GM19099 (cell line): ENCODE results near the gene RHBDF1.

Experiments used
- POLR2A ChIP-seq: IDR thresholded peaks from 3 replicates; pipeline ENCODE4 v1.6.1; 2011; ENCODE audit warnings: low read depth; ENCODE audit not compliant: insufficient read length; ENCODE audit errors: extremely low read depth

RHBDF1 gene

DNA sequence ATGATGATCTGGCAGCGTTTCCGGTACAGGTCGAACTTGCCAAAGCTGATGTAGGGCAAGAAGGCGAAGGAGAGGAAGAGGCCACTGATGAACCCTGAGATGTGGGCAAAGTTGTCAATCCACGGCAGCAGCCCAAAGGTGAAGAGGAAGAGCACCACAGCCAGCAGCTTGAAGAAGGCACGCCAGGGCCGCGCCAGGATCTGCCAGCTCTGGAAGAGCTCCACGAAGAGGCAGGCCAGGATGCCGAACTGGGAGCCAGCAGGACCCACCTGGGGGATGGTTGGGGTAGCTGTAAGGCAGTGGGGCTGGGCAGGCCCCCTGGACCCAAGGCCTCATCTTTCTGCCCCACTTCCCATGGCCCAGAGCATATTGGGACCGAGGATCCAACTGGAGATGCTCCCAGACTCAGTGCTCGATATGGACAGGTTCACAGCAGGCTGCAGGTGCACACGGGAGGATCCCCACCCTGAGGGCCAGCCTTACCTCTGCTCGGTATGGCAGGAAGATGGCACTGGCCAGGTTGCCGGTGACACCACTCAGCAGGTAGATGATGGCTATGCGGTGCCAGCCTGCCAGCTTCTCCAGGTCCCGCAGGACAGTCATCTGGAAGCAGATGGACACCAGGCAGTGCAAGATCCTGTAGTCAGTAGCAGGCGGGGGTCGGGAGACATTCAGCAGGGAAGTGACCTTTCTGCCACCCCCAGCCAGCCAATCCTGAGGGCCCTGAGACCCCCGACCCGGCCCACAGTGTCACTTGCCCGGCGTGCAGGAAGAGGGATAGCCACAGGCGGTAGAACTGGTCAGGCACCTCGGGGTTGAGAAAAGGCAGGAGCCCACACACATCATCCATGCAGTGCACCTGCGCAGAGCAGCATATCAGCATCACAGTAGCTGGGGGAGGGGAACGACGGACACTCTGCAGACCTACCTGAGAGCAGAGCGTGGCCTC lies 13.7 kb downstream of the RHBDF1 start:
- TF ChIP-seq POLR2A = no peak

DNA sequence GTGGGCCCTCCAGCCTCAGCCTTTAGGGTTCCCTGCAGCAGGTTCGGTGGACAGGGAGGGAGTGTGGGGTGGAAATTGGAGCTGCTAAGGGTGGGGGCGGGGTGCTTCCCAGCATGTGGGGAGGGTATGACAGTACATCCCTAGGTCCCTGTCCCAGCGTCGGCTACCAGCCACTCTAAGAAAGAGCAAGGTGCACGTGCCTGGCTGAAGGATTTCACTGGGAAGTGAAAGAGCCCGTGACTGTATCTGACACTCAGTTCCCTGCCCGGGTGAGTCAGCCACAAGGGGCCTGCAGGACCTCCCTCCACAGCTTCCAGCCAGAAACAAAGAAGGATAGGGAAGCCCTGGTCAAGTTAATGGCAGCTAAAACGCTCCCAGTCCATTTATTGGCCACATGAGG lies 14.7 kb downstream of the RHBDF1 start:
- TF ChIP-seq POLR2A = no peak

DNA sequence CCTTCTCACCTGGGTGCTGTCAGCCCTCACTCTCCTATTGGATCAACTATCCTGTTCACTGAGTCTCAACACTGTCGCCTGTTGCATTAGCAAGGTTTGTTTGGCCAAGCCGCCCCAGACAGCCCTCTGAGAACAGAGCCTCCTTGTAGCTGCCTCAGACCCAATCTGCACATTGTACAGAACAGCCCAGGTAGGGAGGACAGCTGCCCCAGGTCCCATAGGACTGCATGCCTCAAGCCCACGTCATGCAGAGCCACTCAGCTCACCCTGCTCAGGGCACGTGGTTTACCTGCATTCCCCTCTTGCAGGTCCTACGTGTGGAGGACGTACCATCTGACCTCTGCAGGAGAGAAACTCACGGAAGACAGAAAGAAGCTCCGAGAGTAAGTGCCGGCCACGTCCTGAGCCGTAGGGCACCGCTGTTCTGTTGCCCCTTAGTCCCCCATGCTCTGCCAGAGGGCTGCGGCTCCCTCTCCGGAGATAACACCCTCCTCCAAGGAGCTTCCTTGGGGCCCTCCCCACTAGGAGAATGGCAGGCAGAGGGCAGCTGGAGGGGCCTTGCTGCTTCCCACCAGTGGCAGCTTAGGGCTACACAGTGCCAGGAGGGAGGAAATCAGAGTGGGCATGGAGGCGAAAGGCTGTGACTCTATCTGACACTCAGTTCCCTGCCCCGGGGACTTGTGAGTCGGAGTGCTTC lies 16.1 kb downstream of the RHBDF1 start:
- no peak for TF ChIP-seq POLR2A

DNA sequence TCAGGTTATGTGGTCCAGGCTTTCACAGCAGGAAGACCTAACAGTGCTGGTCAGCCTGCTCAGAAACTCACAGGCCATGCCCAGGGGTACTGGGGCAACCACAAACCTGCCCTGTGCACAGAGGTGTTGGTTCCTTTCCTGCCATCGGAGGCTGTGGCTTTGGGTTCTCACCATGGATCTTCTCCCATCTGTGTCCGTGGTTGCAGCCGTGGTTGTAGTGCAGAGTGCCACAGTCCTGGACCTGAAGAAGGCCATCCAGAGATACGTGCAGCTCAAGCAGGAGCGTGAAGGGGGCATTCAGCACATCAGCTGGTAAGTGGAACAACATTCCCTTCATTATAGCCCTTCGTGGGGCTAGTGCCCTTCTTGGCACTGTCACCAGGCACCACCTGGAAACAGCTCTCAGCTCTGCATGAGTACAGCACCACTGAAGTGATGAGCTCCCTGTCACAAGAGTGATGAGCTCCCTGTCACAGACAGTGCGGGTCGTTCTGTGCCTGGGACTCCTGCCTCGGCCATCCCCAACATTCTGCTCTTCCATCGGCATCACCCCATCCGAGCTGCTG lies 16.8 kb downstream of the RHBDF1 start:
- no peak for TF ChIP-seq POLR2A

DNA sequence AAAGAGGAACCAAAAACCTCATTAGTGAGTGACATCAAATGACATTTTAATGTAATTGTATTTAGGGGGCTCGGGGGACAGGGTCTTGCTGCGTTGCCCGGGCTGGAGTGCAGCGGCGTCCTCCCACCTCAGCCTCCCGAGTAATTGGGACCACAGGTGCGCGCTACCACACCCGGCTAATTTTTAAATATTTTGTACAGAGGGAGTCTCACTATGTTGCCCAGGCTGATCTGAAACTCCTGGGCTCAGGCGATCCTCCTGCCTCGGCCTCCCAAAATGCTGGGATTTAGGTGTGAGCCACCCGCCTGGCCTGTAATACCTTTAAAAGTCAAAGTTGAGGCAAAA lies 18.2 kb downstream of the RHBDF1 start:
- TF ChIP-seq POLR2A = no peak

DNA sequence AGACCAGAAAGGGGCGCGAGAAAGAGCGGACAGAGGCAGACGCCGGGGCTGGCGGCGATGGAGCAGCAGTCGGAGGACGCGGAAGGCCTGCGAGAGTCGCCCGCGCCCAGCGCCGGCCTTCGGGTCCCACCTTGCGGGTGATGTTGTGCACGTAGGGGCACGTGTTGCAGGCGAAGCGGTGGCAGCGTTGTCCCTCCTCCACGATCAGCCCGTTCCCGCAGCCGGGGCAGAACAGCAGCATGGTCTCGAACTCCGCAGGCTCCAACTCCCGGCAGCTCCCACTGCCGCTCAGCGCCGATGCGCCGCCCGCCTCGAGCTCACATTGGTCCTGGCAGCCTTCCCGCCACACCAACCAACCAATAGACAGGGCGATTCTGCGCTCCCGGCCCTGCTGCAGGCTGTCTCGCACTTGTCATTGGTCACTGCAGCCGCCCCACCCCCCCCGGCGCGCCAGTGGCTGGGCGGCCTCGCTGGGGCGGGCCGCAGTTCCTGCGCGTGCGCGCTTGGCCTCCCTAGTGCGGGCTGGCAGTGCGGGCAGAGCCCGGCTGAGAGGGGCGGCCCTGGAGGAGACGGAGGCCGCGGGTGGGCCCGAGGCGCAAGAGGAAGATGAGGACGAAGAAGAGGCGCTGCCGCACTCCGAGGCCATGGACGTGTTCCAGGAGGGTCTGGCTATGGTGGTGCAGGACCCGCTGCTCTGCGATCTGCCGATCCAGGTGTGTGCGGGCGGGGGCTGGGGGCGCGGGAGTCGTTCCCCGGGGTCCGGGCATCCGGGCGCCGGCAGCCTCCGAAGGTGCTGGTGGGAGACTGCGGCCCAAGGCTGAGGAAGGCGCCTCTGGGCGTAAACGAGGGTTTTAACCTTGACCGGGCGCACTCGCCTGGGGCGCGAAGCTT lies 18.8 kb downstream of the RHBDF1 start, which contains the start of the genes POLR3K and SNRNP25:
TSS of gene POLR3K (minus strand) at position 263 of the 891 bp plus-strand sequence. CDS start at position 241, 22 bp downstream.
TSS of gene SNRNP25 (plus strand) at position 483 of the 891 bp plus-strand sequence. CDS start at position 672, 189 bp downstream.
- TF ChIP-seq POLR2A = peak; percentile 89

DNA sequence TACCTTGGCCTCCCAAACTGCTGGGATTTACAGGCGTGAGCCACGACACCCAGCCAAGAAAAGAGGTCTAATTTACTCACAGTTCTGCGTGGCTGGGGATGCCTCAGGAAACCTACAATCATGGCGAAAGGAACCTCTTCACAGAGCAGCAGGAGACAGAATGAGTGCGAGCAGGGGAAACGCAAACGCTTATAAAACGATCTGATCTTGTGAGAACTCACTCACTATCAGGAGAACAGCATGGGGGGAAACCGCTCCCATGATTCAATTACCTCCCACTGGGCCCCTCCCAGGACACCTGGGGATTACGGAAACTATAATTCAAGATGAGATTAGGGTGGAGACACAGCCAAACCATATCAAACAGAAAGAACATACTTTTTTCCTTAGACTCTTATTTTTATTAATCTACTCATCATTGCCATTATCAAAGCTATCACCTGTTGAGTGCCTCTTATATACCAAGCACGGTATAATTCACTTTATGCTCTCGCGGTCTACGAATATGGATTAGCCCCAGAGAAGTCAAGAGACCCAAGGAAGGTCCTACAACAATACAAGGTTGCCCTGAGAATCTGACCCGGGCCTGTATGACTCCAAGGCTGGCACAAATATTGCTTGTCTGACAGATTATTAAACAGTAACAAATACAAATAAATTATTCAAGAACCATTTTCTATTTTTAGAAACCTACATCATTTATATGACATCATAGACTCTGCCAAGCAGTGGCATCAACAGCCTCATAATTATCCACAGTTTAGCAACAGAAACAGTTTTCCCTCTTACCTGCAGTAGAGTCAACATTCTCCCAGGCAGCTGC lies 21.5 kb downstream of the RHBDF1 start:
- TF ChIP-seq POLR2A = no peak

DNA sequence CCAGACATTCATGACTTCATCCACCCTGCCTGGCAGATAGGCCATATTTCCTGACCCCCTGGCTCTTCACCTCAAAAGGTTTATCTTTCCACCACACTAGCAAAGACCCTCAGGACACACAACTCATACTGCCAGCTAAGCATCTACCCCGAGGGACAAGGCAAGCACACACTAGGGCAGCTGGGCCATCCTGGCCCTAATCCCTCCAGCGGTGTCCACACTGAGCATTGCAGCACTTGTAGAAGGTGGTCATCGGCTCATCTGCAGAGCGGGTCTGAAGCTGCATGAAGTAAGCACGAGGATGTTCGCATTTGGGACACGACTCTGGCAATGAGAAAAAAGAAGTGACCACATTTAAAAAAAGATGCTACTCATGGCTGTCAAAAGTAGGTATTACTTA lies 25.2 kb downstream of the RHBDF1 start:
- TF ChIP-seq POLR2A = no peak

DNA sequence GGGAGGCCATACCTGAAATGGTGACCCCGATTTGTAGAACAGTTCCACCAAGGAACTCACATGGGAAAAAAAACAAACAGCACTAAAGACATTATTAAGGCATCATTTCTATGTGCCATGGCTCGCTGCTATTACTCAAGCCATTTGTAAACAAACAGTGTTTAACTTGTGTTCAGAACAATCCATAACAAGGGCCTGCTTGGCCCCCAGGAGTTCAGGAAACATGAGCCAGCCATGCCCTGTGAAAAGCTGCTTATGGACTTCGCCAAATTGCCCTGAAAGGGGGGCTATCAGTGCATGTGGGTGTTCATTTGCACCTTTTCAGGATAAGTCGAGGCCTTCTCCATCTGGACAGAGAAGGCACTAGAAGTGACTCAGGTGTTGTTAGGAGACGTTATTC lies 27.0 kb downstream of the RHBDF1 start:
- no peak for TF ChIP-seq POLR2A

DNA sequence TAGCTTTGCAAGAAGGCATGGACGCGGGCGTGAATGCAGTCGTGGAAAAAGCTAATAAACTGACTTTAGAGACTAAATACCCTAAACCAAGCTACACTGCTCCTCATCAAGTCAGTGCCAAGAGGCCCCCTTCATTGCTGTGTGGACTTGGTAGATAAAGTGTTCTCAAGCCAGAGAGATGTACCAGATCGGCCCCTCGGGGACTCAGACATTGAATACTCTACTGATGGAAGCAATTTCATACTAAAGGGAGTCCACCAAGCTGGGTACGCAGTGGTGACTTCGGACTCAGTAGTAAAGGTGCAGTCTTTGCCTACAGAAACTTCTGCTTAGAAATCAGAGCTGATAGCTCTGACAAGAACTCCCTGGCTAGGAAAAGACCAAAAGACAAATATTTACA lies 27.8 kb downstream of the RHBDF1 start:
- TF ChIP-seq POLR2A = no peak

DNA sequence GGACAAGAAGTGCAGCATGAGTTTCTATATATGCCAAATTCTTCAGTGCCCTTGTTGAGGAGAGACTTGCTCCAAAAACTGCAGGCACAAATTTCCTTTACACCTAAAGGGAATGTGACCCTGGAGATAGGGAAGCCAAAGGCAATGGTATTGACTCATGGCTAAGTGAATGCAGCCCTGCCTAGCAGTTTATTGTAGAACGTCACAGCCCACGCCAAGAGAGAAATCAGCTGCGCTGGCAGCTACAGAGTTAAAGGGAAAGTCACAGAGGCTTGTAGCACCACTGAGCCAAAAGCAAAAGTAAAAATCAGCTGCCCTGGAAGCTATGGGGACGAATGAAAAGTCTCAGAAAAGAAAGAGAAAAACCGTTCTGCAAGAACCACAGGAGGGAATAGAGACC lies 29.1 kb downstream of the RHBDF1 start:
- TF ChIP-seq POLR2A = no peak

DNA sequence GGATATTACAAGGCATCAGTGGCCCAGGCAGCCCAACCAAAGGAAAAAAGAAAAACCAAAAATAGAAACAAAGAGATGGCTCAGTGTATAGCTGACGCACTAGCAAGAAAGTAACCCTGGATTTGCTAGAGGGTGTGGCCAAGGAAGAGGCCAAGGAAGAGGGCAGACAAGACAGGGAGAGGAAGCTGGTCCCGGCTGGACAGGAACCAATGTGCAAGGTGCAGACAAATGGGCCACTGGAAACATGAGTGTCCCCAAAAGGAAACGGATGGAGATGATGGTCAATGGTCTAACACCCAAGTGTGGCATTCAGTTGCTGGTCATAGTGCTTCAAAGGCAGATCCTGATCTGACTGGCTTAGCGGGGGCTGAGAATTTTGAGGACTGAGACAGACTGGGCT lies 29.7 kb downstream of the RHBDF1 start:
- TF ChIP-seq POLR2A = no peak

DNA sequence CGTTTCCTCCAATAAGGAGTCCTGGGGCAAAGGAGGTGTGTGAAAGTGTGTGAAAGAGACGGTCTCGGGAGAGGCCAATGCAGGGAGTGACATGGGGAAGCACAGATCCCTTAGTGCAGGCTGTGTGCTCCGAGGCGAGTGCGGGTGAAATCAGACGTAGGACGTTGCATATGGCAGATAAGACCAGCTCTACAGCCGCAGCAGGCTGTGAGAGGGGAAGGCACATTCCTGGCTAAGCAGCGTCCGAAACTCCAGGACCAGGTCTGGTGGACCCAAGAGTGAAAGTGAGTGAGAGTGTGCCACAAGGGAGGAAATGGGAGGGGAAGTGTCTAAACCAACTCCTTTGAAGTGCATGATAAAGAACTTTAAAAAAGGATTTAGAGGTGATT lies 30.4 kb downstream of the RHBDF1 start:
- TF ChIP-seq POLR2A = no peak
